ENCODE measurements around the gene MZB1.

The MZB1 gene, protein sequence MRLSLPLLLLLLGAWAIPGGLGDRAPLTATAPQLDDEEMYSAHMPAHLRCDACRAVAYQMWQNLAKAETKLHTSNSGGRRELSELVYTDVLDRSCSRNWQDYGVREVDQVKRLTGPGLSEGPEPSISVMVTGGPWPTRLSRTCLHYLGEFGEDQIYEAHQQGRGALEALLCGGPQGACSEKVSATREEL

GRCh38 chr5:139389701-139390638 is at the start of gene MZB1:
TSS of gene MZB1 (minus strand) at chr5:139389913. CDS start at chr5:139389856, 57 bp downstream.
- ATAC-seq (ENCODE audit: low read depth) (no peak), DNase-seq (ENCODE audit: low spot score) (no peak)
- peak within 1 kb of the TSS; percentile 60 for H3K27ac ChIP-seq (ENCODE audit: poor library complexity, severe bottlenecking)
- no peak for TF ChIP-seq CTCF (IDR thresholded peaks at IDR 0.05; ENCODE audit: poor library complexity, severe bottlenecking)
- H3K27me3 ChIP-seq (ENCODE audit: insufficient read depth, poor library complexity, severe bottlenecking), result no peaks in the 10 kb centered on the region
- H3K4me1 ChIP-seq (ENCODE audit: insufficient read depth, poor library complexity, severe bottlenecking), result peaks cover 23% of the 10 kb centered on the region
- no peaks in the 10 kb centered on the region for H3K36me3 ChIP-seq (ENCODE audit: low read depth)
- no peaks in the 10 kb centered on the region for H3K9me3 ChIP-seq (ENCODE audit: severe bottlenecking)
- H3K4me3 ChIP-seq (ENCODE audit: severe bottlenecking), result no peak within 1 kb of the TSS

DNA sequence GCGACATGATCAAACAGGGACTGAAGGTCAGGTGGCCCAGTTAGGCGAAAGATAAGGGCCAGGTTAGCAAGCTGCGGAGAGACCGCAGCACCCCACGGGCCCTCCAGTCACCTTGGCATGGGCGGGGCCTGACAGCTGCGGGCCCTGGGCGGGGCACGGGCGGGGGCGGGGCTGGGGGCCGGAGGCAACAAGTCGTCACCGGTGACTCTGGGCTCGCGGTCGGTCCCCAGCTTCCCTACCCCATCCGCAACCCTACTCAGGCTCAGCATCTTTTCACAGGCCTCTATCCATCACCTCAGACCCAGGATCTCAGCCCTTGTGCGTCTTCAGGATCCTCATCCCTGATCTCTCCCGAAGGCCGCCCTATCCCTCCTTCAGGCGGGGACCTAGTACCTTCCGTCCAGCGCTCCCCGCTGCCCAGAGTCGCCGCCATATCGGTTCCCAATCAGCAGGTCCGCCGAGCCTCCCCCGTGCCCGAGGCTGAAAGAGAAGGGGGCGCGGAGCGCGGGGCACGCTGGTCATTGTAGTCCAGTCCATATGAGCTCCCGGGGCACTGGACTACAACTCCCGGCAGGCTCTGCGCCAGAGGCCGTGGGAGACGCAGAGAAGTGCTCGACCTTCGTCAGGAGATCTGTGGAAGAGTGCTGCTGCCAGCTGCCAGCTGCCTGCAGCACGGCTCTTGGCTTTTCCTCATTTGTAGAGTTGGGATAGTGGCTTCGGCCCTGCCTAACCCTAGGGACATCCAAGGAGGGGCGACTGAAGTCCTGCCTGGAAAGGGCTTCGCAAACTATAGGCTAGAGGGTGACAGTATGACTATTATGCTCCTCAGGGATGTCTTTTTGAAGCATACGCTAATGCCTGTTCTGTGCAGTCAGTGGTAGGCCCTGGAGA is 49.5 kb upstream of the MZB1 start, which contains the start of gene DNAJC18:
TSS of gene DNAJC18 (minus strand) at position 513 of the 891 bp plus-strand sequence. CDS start at position 433, 80 bp downstream.
- DNase-seq (ENCODE audit: low spot score) (peak; percentile 94), ATAC-seq (ENCODE audit: low read depth) (peak; percentile 92)
- no peaks in the 10 kb centered on the region for H3K9me3 ChIP-seq (ENCODE audit: severe bottlenecking)
- H3K36me3 ChIP-seq (ENCODE audit: low read depth), result peaks cover 4% of the 10 kb centered on the region; the same call in 1 of the 2 replicates
- H3K27me3 ChIP-seq (ENCODE audit: insufficient read depth, poor library complexity, severe bottlenecking), result no peaks in the 10 kb centered on the region
- TF ChIP-seq CTCF (IDR thresholded peaks at IDR 0.05; ENCODE audit: poor library complexity, severe bottlenecking), result no peak
- peak within 1 kb of the TSS; percentile 93 for H3K4me3 ChIP-seq (ENCODE audit: severe bottlenecking)
- H3K27ac ChIP-seq (ENCODE audit: poor library complexity, severe bottlenecking), result peak within 1 kb of the TSS; percentile 39
- H3K4me1 ChIP-seq (ENCODE audit: insufficient read depth, poor library complexity, severe bottlenecking), result peaks cover 11% of the 10 kb centered on the region

DNA sequence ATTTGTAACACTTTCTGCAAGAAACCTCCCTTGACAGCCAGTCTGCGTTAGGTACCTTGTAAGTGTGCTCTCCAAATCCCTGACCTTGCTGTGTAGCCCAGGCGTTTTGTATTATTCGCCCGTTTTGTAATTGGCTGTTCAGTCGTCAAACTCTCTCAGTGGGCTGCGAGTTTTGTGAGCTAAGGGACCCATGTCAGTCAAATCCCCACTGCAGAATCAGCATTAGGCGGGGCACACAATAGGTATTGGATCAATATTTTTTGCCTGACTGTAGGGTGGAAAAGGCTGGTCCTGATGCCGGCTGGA is 48.9 kb upstream of the MZB1 start:
- no peaks in the 10 kb centered on the region for H3K27me3 ChIP-seq (ENCODE audit: insufficient read depth, poor library complexity, severe bottlenecking)
- peak overlapping the region; percentile 93 for H3K4me3 ChIP-seq (ENCODE audit: severe bottlenecking)
- TF ChIP-seq CTCF (IDR thresholded peaks at IDR 0.05; ENCODE audit: poor library complexity, severe bottlenecking), result no peak
- ATAC-seq (ENCODE audit: low read depth) (no peak), DNase-seq (ENCODE audit: low spot score) (no peak)
- peaks cover 4% of the 10 kb centered on the region; the same call in 1 of the 2 replicates for H3K36me3 ChIP-seq (ENCODE audit: low read depth)
- H3K27ac ChIP-seq (ENCODE audit: poor library complexity, severe bottlenecking), result peak overlapping the region; percentile 39
- H3K4me1 ChIP-seq (ENCODE audit: insufficient read depth, poor library complexity, severe bottlenecking), result peaks cover 5% of the 10 kb centered on the region
- H3K9me3 ChIP-seq (ENCODE audit: severe bottlenecking), result no peaks in the 10 kb centered on the region

GRCh38 chr5:139435676-139436075 is 46.0 kb upstream of the MZB1 start:
- H3K4me1 ChIP-seq (ENCODE audit: insufficient read depth, poor library complexity, severe bottlenecking), result peaks cover 4% of the 10 kb centered on the region
- ATAC-seq (ENCODE audit: low read depth), result no peak

More at GRCh38 chr5:139435676-139436075, 46.0 kb upstream of the MZB1 start:
- no peak overlapping the region for H3K27ac ChIP-seq (ENCODE audit: poor library complexity, severe bottlenecking)
- no peak overlapping the region for H3K4me3 ChIP-seq (ENCODE audit: severe bottlenecking)
- H3K9me3 ChIP-seq (ENCODE audit: severe bottlenecking), result no peaks in the 10 kb centered on the region
- H3K27me3 ChIP-seq (ENCODE audit: insufficient read depth, poor library complexity, severe bottlenecking), result no peaks in the 10 kb centered on the region
- DNase-seq (ENCODE audit: low spot score), result peak; percentile 9
- TF ChIP-seq CTCF (IDR thresholded peaks at IDR 0.05; ENCODE audit: poor library complexity, severe bottlenecking), result no peak
- peaks cover 4% of the 10 kb centered on the region; the same call in 1 of the 2 replicates for H3K36me3 ChIP-seq (ENCODE audit: low read depth)
